Epithelial cell of proximal tubule (primary cell): ENCODE measurements around the gene GATA6. TPM values are rescaled to one million over a fixed set of nuclear protein-coding genes. Genes with fewer than 3 reads are reported as not detected.
A peak's percentile ranks its signal among the peaks of the same experiment; 100 is the strongest.

Source experiments
- DNase-seq: peaks from one replicate; pipeline ENCODE4 v3.0.0-alpha.2; 2011; ENCODE audit warnings: low read depth
- H3K4me3 ChIP-seq: 2 replicates; pipeline ENCODE4 v1.5.1; 2011; ENCODE audit warnings: low read depth, mild to moderate bottlenecking, low read length
- CTCF ChIP-seq: conservative IDR thresholded peaks from 2 replicates; pipeline ENCODE4 v1.5.1; 2012; ENCODE audit warnings: low read depth, mild to moderate bottlenecking, low read length
- total RNA-seq: library from RNA; depleted of rRNA; stranded (reverse); fragments of >200 nt; gene quantifications from 2 replicates; pipeline ENCODE4 v1.2.3, GENCODE V29; 2015

GATA6 gene
- total RNA-seq, 1 donor from 2014 or later: 1.2 TPM

DNA sequence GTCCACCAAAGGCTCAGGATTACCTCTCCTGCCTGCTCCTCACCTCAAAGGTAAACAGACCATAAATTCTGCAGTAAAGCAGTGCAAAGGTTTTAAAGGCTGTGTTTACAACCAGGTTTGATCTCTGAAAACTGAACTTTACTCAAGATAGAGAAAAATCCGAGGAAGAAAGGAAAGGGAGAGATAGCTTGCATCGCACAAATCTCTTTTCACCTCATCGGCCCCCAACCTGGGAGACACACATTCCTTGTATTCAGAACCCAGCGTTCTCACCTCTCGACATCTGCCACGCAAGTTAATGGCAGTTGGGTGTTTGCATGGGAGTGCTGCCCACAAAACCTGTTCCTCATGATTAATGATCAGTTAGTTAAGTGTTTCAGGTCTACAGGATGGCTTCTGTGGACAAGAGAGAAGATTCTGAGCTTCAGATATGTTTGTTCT is 72.6 kb downstream of the GATA6 start:
- no peak for DNase-seq
- no peak for TF ChIP-seq CTCF
- H3K4me3 ChIP-seq: no peak overlapping the region

GRCh38 chr18:22243513-22243912 is 74.1 kb downstream of the GATA6 start:
- H3K4me3 ChIP-seq: no peak overlapping the region
- TF ChIP-seq CTCF: no peak
- DNase-seq: no peak

DNA sequence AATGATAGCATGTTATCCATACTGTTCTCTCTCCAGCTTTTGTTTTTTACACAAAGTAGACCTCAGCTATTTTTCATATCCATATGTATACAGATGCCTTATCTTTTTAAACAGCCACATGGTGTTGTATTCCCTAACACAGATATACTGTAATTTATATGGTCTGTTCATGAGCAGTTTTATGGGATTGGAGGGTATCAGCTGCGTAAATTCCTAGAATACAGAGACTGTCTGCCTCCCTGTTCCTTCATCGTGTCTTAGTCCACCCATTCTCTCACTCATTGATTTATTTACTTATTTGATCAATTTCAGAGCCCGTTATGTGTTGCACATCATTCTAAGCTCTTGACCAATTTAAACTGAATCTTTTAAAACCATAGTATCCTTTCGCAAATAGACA is 80.6 kb downstream of the GATA6 start:
- no peak for TF ChIP-seq CTCF
- DNase-seq: no peak
- no peak overlapping the region for H3K4me3 ChIP-seq

DNA sequence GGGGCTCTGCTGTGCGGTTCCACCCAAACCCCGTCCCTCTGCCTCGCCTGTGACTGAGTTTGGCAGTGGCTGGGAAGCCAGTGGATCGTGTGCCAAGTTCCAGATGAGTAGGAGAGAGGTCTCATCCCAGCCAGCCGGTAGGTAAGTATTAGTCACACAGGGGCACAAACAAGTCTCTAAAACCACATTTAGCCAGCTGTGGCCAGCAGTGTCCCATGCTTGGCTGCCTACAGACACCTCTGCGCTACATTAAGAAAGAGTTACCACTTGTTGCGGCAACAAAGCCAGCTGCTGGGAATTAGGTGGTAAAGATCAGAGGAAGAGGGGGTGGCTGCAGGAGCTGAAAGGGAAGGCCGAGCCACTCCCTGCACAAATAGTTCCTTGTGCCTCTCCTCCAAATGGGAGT is 81.2 kb downstream of the GATA6 start:
- no peak for TF ChIP-seq CTCF
- no peak overlapping the region for H3K4me3 ChIP-seq
- DNase-seq: peak; percentile 54

Other genes with a start within 250 kb of the GATA6 start
- not detected in 2 replicates for gene CTAGE1, start 248.3 kb downstream of the GATA6 start, total RNA-seq